ENCODE data around the gene WWP2. TPM values are rescaled to one million over a fixed set of nuclear protein-coding genes. Genes with fewer than 3 reads are reported as not detected.

Gene WWP2
- total RNA-seq, 1 experiment from 2014 or later = 38.8 TPM

DNA sequence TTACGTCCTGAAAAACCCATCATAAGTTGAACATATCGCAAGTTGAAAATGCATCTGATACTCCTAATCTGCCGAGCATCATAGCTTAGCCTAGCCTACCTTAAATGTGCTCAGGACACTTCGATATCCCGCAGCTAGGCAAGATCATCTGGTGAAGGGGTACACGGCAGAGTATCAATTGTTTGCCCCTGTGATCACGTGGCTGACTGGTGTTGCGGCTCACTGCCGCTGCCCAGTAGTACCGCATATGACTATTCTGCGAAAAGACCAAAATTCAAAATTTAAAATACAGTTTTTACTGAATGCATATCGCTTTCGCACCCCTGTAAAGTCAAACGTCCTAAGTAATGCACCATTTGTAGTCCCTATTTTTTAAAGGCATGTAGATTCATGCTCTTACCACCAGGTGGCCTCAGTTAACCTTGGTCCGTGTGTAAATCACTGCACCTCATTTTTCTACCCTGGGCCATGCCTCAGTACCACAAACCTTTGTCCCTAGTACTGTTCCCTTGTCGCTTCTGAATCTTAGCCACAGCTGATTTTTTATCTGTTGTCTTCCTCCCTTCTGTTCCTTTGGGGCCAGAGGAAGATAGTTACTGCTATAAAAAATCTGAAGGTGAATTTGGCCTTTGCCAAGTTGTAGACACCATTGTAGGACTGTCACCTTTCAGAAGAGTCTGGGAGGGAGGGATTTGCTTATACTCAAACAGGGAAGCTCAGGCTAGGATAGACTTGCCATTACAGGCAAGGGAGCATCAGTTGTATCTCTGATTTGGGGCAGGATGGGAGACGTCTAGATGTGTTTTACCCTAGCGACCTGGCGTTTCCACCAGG lies 34.4 kb downstream of the WWP2 start:
- Histone ChIP-seq H3K79me2 (ENCODE audit: low read depth) (0 out of 2 replicates have a peak, but pooled peaks cover 5% of the 10 kb centered on the region), H3K9me2 (ENCODE audit: insufficient read depth) (no peaks in the 10 kb centered on the region), H3F3A (ENCODE audit: insufficient read depth, low read depth) (peaks cover 7% of the 10 kb centered on the region), H3K36me3 (ENCODE audit: low read depth) (no peaks in the 10 kb centered on the region), H4K20me1 (ENCODE audit: insufficient read depth) (peaks cover 17% of the 10 kb centered on the region; the same call in 1 of the 2 replicates), H3K4me3 (no peak overlapping the region), H3K4me1 (replicated peaks; ENCODE audit: insufficient read depth) (no peaks in the 10 kb centered on the region), H3K9me3 (ENCODE audit: insufficient read depth, low read depth) (no peaks in the 10 kb centered on the region), H3K4me2 (no peak overlapping the region), H2AFZ (no peak overlapping the region), H3K27me3 (ENCODE audit: insufficient read depth, low read depth) (no peaks in the 10 kb centered on the region), H3K27ac (no peak overlapping the region)
- BruUV-seq (replicated peaks) = no TSS peak
- TF ChIP-seq, protein P1, sequence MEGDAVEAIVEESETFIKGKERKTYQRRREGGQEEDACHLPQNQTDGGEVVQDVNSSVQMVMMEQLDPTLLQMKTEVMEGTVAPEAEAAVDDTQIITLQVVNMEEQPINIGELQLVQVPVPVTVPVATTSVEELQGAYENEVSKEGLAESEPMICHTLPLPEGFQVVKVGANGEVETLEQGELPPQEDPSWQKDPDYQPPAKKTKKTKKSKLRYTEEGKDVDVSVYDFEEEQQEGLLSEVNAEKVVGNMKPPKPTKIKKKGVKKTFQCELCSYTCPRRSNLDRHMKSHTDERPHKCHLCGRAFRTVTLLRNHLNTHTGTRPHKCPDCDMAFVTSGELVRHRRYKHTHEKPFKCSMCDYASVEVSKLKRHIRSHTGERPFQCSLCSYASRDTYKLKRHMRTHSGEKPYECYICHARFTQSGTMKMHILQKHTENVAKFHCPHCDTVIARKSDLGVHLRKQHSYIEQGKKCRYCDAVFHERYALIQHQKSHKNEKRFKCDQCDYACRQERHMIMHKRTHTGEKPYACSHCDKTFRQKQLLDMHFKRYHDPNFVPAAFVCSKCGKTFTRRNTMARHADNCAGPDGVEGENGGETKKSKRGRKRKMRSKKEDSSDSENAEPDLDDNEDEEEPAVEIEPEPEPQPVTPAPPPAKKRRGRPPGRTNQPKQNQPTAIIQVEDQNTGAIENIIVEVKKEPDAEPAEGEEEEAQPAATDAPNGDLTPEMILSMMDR (conservative IDR thresholded peaks at IDR 0.05) = peak; percentile 88
- TF ChIP-seq EZH2 (IDR thresholded peaks at IDR 0.05; ENCODE audit: low read depth) = no peak
- DNase-seq = peak; percentile 8 to 43
- POLR2A ChIA-PET (ENCODE audit: unreplicated experiment) = no interaction called here
- CTCF ChIA-PET = no interaction called here
- intact Hi-C loops (cut with micrococcal nuclease; ENCODE audit: unreplicated experiment) = loop anchor here (1.0 kb wide), 1 partner anchor 134 kb away; no protein-coding TSS in a partner anchor

GRCh38 chr16:69798466-69798865 lies 36.3 kb downstream of the WWP2 start:
- BruUV-seq (replicated peaks) = no TSS peak

DNA sequence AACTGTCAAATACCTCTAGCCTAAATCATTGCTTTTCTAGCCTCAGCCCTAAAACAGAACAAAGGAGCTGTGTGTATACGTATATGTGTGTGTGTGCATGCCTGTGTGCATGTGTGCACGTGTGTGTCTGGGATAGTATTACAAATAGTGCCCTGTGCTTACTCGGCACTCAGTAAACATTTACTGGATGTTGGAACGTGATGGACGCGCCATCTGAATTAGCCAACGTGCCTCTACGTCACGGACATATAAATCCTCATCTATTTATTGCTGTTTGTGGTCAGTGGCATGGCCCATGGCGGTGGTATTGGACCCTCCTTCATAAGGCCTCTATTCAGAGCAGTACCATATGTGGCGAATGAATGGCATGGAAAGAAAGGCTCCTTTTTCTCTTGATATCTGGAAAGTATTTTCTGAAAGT lies 37.5 kb downstream of the WWP2 start:
- POLR2A ChIA-PET (ENCODE audit: unreplicated experiment) = no interaction called here
- peaks cover 7% of the 10 kb centered on the region for H3F3A ChIP-seq (ENCODE audit: insufficient read depth, low read depth)
- H3K36me3 ChIP-seq (ENCODE audit: low read depth) = no peaks in the 10 kb centered on the region; the same call in 1 of the 2 replicates
- intact Hi-C loops (cut with micrococcal nuclease; ENCODE audit: unreplicated experiment) = no loop called here
- no peak overlapping the region for H3K27ac ChIP-seq
- TF ChIP-seq, protein P1 (conservative IDR thresholded peaks at IDR 0.05) = no peak
- no peak for TF ChIP-seq EZH2 (IDR thresholded peaks at IDR 0.05; ENCODE audit: low read depth)
- no peak overlapping the region for H3K4me3 ChIP-seq
- no peaks in the 10 kb centered on the region for H3K9me2 ChIP-seq (ENCODE audit: insufficient read depth)
- BruUV-seq (replicated peaks) = no TSS peak
- H3K27me3 ChIP-seq (ENCODE audit: insufficient read depth, low read depth) = no peaks in the 10 kb centered on the region
- CTCF ChIA-PET = no interaction called here
- 0 out of 2 replicates have a peak, but pooled peaks cover 5% of the 10 kb centered on the region for H3K79me2 ChIP-seq (ENCODE audit: low read depth)
- DNase-seq = no peak
- no peaks in the 10 kb centered on the region for H3K4me1 ChIP-seq (replicated peaks; ENCODE audit: insufficient read depth)
- H4K20me1 ChIP-seq (ENCODE audit: insufficient read depth) = peaks cover 13% of the 10 kb centered on the region; the same call in 1 of the 2 replicates
- no peak overlapping the region for H2AFZ ChIP-seq
- H3K4me2 ChIP-seq = no peak overlapping the region
- H3K9me3 ChIP-seq (ENCODE audit: insufficient read depth, low read depth) = no peaks in the 10 kb centered on the region

More at GRCh38 chr16:69798466-69798865, 36.3 kb downstream of the WWP2 start:
- Histone ChIP-seq H3K79me2 (ENCODE audit: low read depth) (0 out of 2 replicates have a peak, but pooled peaks cover 5% of the 10 kb centered on the region), H3K4me2 (no peak overlapping the region), H3K4me1 (replicated peaks; ENCODE audit: insufficient read depth) (no peaks in the 10 kb centered on the region), H3K4me3 (no peak overlapping the region), H2AFZ (no peak overlapping the region), H3K9me3 (ENCODE audit: insufficient read depth, low read depth) (no peaks in the 10 kb centered on the region), H3K27ac (no peak overlapping the region), H3K9me2 (ENCODE audit: insufficient read depth) (no peaks in the 10 kb centered on the region), H4K20me1 (ENCODE audit: insufficient read depth) (peaks cover 14% of the 10 kb centered on the region; the same call in 1 of the 2 replicates), H3F3A (ENCODE audit: insufficient read depth, low read depth) (peaks cover 7% of the 10 kb centered on the region), H3K27me3 (ENCODE audit: insufficient read depth, low read depth) (no peaks in the 10 kb centered on the region), H3K36me3 (ENCODE audit: low read depth) (no peaks in the 10 kb centered on the region; the same call in 1 of the 2 replicates)
- ChIA-PET CTCF (interaction anchor here (0.5 kb wide), 1 partner anchor 136 kb away, joined by 10 read pairs; no protein-coding TSS in a partner anchor), POLR2A (ENCODE audit: unreplicated experiment) (no interaction called here)
- intact Hi-C loops (cut with micrococcal nuclease; ENCODE audit: unreplicated experiment) = no loop called here
- no peak for DNase-seq
- no peak for TF ChIP-seq EZH2 (IDR thresholded peaks at IDR 0.05; ENCODE audit: low read depth)
- TF ChIP-seq, protein P1 (conservative IDR thresholded peaks at IDR 0.05) = no peak
